GM15510 (cell line): ENCODE measurements around the gene RHOT2.
A peak's percentile ranks its signal among the peaks of the same experiment; 100 is the strongest.

Experiments
- POLR2A ChIP-seq: IDR thresholded peaks from 3 replicates; pipeline ENCODE4 v1.6.1; 2011; ENCODE audit warnings: borderline replicate concordance; ENCODE audit not compliant: insufficient read length; ENCODE audit errors: extremely low read depth

Gene RHOT2

GRCh38 chr16:716200-716568 lies 48.3 kb downstream of the RHOT2 start:
- TF ChIP-seq POLR2A, result no peak

- TF ChIP-seq POLR2A, result no peak
Measured at GRCh38 chr16:716768-717325, 48.9 kb downstream of the RHOT2 start.

- no peak for TF ChIP-seq POLR2A
Measured at GRCh38 chr16:717450-718245, 49.7 kb downstream of the RHOT2 start.

GRCh38 chr16:718389-718788 lies 50.5 kb downstream of the RHOT2 start:
- TF ChIP-seq POLR2A, result no peak

- TF ChIP-seq POLR2A, result no peak
Measured at GRCh38 chr16:718922-719321, 51.0 kb downstream of the RHOT2 start.

GRCh38 chr16:719815-720446 lies 52.0 kb downstream of the RHOT2 start:
- no peak for TF ChIP-seq POLR2A

GRCh38 chr16:720447-720989 lies 52.6 kb downstream of the RHOT2 start:
- TF ChIP-seq POLR2A, result no peak

GRCh38 chr16:720990-721764 lies 53.2 kb downstream of the RHOT2 start, which contains the start of gene ANTKMT:
TSS of gene ANTKMT (plus strand) at chr16:721146. CDS start at chr16:721275, 129 bp downstream.
- peak; percentile 96 for TF ChIP-seq POLR2A

- TF ChIP-seq POLR2A, result no peak
Measured at GRCh38 chr16:721765-722540, 54.0 kb downstream of the RHOT2 start.

- peak; percentile 14 for TF ChIP-seq POLR2A
Measured at GRCh38 chr16:722835-723633, 55.1 kb downstream of the RHOT2 start.

GRCh38 chr16:723695-724094 lies 55.8 kb downstream of the RHOT2 start:
- TF ChIP-seq POLR2A, result no peak
